HG03457 (cell line): Measurements from ENCODE around the gene RBM15B.

Source experiments
- ATAC-seq: cut with Tn5 transposase; IDR thresholded peaks from one replicate; pipeline ENCODE4 v1.9.1; 2021; ENCODE audit warnings: moderate number of reproducible peaks; ENCODE audit not compliant: unreplicated experiment

Gene RBM15B

DNA sequence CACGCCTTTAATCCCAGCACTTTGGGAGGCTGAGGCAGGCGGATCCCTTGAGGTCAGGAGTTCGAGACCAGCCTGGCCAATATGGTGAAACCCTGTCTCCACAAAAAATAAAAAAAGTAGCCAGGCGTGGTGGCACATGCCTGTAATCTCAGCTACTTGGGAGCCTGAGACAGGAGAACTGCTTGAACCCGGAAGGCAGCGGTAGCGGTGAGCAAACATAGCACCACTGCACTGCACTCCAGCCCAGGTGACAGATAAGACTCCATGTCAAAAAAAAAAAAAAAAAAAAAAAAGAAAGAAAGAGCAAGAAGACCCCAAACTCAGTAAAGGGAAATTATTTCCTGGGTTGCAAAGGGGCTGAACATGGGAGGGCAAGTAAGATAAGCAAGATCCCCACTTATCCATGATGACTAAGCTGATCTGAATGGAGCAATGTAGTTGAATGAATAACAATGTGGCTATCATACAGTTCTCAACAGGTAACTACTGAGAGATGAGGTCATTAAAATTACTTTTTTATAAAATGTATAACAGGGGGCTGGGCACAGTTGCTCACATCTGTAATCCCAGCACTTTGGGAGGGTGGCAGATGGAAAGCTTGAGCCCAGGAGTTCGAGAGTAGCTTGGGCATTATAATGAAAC lies 46.0 kb downstream of the RBM15B start:
- no peak for ATAC-seq

- no peak for ATAC-seq
Observed at GRCh38 chr3:51441282-51442030, 50.4 kb downstream of the RBM15B start.

DNA sequence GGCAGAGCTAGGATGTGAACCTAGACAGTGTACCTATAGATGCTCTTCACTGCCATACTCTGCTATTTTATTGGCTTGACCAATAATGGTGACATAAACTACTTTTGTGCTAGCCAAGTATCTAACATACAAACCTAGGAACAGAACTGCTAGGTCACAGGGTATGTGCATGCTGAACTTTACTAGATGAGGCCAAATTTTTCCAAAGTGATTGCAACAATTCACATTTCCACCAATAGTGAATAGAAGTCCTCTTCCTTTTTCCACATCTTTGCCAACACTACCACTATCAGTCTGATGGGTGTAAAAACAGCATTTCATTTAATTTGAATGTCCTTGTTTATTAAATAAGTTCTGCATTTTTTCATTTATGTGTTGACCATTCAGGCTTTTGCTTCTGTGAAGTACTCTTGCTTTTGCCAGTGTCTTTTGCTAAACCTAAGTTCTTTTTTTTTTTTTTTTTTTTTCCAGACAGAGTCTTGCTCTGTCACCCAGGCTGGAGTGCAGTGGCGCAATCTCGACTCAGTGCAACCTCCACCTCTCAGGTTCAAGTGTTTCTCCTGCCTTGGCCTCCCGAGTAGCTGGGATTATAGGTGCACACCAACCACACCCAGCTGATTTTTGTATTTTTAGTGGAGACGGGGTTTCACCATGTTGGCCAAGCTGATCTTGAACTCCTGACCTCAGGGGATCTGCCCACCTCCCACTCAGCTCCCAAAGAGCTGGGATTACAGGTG lies 54.6 kb downstream of the RBM15B start:
- ATAC-seq = no peak
